GM11168 (cell line): ENCODE data around the gene RPS23.
"Not testable (repeated sequence)": the region's sequence is repeated elsewhere in the genome, so short reads cannot be mapped to it uniquely, and the experiment has no call there.

Experiments used
- in situ Hi-C: fragments of 300-500 bp; cut with MboI; formaldehyde crosslinking; loops from one replicate; pipeline ENCODE4 v1.12.0; 2022; ENCODE audit warnings: low sequenced_read_pairs; ENCODE audit not compliant: unreplicated experiment

Gene RPS23

DNA sequence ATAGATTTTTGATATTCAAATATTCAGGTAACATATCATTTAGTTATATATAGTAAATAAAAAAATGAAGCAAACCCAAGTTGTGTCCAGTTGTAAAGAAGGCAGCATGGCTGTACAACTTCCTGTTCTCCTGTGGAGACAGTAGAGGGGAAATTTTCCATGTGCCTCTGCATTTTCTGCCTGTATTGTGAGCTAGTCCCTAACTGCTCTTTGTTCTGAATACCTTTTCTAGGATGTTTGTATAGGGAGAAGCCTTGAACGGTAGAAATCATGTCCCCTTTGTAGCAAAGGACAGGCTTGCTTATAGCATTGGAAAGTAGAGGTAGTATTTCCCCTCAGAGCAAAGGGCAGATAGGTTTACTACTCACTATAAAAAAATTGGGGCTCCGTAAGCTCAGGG lies 13.3 kb upstream of the RPS23 start:
- in situ Hi-C loops, result no loop called here

DNA sequence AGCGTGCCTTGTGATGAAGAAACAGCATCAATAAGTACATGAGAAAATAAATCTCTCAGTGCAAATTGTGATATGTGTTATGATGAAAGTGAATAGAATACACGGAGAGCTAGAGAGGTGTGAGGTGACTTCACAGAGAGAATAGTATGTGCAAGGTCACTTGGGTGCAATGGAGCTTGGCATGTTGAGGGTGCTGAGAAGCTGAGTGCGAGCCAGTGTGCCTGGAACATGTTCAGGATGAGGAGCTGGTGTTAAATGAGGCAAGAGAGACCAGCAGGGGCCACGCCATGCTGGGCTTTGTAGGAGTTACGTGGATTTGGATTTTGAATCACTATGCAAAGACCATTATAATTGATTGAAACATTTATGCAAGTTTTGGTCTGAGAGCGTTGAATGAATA lies 12.8 kb upstream of the RPS23 start:
- in situ Hi-C loops, result no loop called here

DNA sequence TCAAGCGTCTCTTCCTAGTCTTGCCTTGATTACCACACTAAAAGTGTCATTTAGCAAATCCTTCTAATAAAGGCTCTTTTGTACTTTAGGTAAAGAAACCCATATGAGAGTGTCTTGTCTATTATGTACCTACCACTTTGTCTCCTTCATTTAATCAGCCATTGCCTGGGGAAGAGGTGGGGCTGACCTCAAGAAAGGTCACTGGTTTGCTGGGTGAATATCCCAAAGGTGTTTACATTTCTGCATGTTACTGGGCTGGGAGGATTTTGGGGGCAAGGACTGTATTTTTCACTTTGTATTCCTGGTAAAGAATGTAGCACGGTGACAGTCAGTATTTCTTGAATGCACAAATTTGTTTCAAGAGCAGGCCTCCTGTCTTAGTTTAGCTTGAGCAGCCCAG lies 11.9 kb upstream of the RPS23 start:
- in situ Hi-C loops, result no loop called here

DNA sequence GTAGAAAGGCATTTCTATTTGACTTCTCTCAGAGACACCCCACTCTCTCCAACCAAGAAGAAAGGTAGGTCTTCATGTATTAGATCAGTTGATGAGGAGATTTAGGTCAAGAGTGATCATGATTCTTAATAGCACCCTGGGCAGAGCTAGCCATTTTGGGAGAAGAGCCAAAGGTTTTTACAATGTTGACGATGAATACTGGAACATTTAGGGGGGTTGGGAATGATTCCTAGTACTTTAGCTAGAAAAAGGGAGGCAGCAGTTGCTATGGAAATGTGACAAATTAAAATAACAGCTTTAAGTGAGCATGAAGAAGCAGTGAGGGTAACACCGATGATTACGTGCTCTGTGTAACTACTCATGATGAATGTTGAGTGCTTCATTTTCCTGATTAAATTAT lies 9.5 kb upstream of the RPS23 start:
- in situ Hi-C loops, result no loop called here

DNA sequence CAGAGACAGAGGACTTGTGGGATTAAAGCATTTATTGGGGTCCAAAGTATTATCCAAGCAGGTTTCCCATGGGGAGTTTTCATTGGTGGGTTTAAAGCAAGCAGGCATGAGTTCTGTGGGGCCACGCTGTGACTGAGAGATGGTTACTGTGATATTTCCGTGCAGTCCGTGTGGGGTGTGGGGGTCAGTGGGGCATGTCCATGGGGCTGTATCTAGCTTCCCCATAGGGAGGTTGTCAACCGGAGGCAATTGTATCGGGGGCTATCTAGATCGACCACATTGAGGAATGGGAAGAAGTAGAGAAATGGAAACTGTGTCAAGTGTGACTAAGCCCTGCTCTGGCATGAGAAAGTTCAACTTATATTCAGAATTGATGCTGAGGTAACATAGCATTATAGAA lies 7.1 kb upstream of the RPS23 start:
- in situ Hi-C loops, result no loop called here

DNA sequence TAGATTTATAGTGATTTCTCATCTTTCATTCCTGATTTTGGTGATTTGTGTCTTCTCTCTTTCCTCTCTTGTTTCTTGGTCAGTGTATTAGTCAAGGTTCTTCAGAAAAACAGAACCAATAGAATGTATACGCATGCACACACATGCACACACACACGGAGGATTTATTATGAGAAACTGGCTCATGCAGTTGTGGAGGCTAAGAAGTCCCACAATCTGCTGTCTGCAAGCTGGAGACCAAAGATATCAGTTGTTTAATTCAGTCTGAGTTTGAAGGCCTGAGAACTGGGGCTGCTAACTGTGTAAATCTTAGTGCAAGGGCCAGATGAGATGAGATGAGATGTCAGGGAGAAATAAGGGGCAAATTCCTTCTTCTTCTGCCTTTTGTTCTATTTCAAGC lies 5.7 kb upstream of the RPS23 start:
- in situ Hi-C loops, result no loop called here

DNA sequence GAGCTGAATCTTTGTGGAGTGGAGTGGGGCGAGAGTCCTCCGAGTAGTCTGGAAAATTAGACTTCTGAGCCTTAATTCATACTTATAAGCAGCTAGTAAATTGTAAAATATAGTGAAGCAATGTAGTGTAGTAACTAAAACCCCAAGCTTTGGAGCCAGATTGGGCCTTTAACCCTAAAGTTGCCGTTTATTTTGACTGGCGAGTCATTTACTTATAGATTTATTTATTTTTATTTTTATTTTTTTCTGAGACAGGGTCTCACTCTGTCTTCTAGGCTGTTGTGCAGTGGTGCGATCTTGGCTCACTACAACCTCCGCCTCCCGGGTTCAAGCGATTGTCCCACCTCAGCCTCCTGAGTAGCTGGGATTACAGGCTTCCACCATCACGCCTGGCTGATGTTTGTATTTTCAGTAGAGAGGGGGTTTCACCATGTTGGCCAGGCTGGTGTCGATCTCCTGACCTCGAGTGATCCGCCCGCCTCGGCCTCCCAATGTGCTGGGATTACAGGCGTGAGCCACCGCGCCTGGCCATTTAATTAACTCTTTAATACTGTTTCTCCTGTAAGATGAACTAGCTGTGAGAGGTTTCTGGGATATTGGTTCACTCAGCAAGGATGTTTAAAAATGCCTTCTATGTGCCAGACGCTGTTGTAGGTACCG lies 687 bp upstream of the RPS23 start:
- in situ Hi-C loops, result no loop called here

DNA sequence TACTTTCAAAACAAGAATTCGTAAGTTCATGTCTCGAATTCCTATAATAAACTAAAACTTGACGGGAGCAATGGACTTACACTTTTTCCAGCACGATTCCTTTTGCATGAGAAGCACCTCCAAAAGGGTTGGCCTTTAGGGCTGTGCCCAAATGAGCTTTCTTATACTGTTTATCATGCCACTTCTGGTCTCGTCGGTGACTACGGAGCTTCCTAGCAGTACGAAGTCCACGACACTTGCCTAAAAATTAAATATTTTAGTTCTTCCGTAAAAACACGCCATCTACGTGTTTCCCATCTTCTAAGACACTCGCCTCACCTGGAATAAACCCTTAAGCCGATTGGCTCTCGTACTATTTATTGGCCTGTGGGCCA lies 554 bp downstream of the RPS23 start:
- in situ Hi-C loops, result no loop called here

DNA sequence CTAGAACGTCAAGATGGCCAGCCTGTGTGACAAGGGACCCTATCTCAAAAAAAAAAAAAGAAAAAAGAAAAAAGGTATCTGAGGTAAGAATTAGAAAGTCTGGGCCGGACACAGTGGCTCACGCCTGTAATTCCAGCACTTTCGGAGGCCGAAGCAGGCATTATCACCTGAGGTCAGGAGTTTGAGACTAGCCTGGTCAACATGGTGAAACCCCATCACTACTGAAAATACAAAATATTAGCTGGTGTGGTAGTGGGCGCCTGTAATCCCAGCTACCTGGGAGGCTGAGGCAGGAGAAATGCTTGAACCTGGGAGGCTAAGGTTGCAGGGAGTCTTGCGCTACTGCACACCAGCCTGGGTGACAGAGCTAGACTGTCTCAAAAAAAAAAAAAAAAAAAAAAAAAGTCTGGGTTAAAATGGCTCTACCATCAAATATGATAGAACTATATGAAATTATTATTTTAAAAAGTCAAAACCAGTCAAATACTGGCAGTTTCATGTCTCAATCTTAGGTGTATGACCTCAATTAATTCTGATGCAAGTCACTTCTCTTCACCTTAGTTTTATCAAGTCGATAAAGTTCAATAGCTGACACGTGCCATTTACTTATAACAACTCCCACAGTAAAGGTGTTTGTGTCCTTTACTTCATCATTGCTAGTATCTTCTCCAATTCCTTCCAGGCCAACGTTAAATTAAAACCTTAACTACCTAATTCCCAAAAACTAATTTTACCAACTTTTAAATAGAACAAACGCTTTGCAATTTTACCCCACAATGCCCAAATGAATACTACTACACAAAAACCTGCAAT lies 1.1 kb downstream of the RPS23 start:
- in situ Hi-C loops, result no loop called here

DNA sequence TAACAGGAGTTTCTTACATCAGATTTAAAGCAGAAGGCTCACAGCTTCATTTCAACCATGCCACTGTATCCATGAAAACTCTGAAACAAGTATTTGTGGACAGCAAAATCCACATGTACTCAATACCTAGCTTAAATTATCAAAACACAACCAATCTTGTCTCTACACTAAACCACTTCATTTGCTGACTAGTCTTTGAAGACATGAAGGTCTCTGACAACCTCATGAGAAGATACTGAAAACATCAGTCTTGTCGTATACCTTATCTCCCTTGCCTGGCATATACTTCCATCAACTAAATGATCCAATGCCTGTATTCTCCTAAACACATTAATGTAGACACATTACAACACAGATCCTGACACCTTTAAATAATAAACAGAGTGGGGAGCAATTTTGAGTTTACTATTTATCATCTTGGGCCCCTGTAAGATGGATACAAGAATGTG lies 2.9 kb downstream of the RPS23 start:
- in situ Hi-C loops, result no loop called here

DNA sequence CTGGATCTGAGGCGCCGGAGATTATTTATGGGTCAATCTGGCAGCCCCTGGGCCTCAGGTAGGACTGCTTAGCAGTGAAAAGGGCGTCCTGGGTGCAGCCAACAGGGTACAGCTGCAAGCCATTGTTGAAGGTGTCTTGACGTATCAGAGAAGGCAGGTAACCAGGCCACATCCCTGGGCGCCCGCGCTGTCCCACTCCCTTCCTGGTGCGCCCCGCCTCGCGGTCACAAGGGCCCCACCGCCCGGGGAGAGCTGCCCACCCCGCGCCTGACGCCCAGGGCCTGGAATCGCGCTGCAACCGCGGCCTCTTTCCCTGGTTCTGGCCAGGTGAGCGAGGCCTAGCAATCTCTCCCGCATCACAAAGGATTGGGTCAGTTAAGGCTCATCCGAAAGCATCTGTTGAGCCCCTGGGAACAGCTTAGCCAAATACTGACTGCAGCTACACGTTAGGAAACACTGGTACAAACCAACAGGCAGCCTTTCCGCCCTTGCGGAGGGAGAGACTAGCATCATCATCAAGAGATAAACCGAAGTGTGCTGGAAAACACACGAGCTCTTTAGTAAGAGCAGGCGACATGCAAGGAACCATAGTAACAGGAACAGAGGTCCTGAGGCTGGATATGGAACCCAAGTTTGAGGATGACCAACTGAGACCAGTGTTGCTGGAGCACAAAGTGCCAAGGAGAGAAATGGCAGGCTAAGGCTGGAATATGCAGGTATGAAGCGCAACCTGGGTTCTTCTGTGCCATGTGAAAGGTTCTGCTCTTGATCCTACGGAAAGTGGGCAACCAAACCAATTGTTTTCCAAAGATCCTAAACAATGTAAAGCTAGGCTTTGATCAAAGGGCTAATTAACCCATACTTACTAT lies 3.6 kb downstream of the RPS23 start:
- in situ Hi-C loops, result no loop called here

DNA sequence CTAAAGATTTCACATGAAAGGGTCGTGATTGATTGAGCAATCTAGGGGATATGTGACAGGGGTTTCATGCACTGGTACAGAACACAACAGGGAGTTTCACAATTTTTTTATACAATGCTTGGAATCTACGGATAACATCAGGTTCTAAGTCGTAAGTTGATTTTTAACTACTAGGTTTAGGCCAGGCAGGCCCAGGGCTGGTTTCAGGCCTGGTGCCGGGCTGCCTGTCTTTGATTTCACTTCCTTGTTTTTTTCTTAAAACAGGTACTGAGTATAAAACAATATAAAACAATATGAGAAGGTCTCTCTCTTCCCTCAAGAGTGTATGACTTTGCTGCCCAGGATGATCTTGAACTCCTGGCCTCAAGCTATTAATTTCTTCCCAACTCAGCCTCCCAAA lies 4.7 kb downstream of the RPS23 start:
- in situ Hi-C loops, result not testable (repeated sequence)

DNA sequence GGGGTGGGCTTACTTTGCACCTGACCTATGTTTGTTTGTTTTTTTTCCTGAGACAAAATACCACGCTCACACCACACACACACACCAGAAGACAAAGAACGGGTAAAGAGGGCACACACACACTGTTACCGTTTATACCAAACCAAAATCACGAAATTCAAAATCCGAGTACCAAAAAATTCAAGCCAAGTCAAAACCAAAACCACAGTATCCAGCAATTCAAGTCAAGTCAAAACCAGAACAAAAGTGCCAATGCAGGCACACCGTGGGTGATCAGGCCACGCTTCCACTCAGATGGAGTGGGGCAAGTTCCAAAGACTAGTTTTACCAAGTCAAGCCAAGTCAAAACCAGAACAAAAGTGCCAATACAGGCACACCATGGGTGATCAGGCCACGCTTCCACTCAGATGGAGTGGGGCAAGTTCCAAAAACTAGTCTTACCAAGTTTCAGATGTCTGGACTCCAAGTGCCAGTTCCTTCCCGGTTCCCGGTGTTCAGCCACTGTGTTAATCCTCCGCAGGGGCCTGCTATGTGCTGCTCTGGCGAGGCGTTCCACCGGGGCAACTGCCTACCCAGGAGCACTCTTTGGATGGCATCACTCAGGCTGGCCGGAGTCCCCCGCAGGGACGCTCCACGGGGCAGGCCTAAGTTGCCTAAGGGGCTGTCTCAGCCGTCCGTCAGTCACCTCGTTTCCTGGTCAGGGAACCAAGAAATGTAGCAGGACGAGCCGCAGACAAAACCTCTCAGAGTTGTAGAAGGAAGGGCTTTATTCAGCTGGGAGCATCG lies 5.4 kb downstream of the RPS23 start:
- in situ Hi-C loops, result not testable (repeated sequence)

DNA sequence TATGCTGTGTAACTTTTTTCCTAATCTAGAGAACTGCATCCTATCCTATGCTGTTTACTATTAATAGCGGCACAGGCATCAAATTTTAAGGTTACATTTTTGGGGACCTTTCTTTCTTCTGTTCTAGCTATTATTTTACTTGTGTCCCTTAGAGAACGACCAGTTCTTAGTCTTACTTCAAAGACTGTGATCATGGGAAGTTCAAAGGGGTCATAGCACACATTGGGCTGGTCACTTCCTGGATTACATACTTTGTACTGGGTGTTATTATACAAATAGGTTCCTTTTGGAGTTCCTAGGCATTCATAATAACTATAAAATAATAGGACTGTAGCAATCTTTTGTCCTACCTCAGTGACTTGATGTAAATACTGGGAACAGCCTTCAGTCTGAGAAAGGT lies 8.8 kb downstream of the RPS23 start:
- in situ Hi-C loops, result not testable (repeated sequence)

DNA sequence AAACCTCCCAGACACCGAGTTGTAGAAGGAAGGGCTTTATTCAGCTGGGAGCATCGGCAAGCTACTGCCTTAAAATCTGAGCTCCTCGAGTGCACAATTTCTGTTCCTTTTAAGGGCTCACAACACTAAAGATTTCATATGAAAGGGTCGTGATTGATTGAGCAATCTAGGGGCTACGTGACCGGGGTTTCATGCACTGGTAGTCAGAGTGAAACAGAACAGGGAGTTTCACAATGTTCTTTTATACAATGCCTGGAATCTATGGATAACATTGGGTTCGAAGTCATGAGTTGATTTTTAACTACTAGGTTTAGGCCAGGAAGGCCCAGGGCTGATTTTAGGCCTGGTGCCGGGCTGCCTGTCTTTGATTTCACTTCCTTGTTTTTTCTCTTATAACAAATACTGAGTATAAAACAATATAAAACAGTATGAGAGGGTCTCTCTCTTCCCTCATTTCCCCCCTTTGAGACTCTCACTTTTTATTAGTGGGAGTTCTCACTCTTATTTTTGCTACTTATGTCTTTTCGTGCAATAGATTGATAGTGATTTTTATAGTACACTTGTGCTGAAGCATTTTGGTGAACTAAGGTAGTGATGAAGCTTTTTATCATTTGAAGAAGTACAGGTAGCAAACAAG lies 10.7 kb downstream of the RPS23 start:
- in situ Hi-C loops, result not testable (repeated sequence)

DNA sequence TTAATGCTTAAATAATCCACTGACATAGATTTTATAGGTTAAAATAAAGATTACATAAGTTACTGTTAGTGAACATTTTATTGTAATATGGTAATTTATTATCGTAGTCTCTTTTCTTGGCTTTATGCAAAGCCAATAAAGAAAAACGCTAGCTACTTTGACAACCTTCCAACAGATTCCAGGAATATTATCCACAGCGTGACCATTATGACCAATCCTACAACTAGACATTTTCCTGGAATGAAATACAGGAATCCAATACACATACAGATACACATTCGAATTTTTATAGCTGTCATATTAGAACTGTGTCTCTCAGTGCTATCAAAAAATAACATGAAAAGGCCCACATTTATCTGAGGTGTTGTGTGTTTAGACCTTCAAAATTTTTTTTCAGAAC lies 13.1 kb downstream of the RPS23 start:
- in situ Hi-C loops, result no loop called here

DNA sequence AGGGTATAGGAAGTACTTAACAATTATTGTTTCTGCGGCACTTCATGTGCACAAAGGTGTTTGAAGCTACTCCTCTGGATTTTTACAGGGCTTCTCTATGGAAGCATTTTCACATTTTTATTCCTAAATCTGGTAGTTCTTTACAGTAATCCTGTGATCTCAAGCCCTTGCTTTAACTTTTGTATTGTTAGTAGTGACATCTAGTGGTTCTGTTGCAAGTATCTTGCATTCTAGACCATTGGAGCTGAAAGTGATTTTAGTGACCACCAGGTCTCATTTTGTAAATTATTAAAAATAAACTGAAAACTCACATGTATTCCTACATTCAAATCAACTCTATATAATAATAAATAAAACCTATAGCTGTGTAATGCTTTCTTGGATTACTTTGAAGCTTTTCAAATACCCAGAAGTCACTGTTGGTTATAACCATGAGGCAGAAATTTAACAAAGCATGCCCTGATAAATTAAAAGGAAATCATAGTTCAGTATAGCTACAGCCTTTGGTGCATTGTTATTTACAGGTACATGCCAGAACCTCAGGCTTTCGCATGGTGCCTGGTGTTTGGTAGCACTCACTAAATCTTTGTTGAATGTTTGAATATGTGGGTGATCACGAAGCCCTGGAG lies 18.9 kb downstream of the RPS23 start:
- in situ Hi-C loops, result no loop called here

DNA sequence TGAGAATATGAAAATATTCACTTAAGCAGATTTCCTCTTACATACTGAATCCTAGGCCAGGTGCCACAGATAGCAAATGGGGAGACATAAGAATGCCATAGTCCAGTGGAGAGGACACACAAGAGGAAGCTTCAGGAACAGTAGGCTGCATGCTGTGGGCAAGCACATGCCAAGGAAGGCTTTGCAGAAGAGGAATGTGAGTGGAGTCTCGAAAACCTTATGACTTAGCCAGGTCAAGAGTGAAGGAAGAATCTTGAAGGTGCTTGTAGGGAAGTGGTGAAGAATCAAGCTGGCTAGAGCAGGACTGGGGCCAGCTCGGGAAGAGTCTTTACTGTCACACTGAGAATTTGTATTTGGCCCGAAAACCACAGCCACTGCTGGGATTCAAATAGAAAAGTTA lies 20.4 kb downstream of the RPS23 start:
- in situ Hi-C loops, result no loop called here

DNA sequence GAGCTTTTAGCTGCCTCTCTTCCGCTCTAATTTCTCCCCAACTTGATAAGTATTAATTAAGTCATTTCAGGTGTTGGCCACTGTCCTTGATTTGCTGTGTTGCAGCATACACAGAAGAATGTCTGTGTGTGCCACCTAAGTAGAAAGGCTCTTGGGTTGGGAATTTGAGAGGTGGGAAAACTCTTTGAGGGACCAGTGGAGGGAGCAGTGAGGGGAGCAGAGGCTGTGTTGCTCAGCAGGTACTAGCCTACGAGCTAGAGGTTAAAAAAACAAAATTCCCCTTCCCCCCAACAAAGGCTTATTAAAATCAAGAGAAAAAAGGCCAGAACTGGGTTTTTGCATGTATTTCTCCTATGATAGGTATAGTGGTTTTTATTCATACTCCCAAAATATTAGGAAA lies 20.9 kb downstream of the RPS23 start:
- in situ Hi-C loops, result no loop called here
